Measurements from ENCODE around the gene LIPH.
"Not testable (repeated sequence)": the region's sequence is repeated elsewhere in the genome, so short reads cannot be mapped to it uniquely, and the experiment has no call there.

LIPH gene

DNA sequence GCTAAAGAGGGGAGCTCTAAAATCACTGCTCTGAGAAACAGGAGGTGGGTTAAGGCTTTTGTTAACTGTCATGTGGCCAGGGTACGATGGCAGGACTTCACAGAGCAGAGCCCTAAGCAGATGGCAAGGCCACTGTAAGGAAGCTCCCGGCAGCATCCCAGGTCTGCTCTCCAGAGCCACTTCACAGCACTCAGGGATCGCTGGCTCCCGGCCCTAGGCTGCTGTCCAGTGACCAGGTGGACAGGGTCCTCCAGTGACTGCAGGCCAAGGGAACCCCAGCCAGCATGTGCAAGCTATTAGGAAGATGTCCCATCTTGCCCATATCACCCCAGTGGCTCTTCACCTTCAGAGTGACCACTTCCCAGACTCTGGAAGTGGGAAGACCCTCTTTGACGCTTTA is 63.9 kb downstream of the LIPH start:
- no peak for DNase-seq (ENCODE audit: low read depth in 3 of 3)

DNA sequence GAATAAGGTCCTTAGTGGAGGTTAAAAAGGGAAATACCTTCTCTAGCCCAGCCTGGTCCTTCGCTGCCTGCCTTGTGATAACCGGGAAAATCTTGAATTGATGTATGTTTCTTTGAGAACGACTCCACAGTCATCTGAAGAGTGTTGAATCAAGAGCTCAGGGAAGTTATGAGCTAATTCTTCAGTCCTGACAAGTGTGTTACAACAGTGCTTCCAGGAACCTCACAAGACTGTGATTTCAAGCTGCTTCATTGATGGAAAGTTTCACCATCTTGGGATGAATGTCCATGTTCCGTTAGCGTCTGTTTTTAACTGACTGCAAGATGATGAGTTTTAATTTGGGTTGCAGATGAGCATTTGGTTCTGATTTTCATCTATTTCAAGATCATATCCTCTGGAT is 66.0 kb downstream of the LIPH start:
- DNase-seq (ENCODE audit: low read depth in 3 of 3), result no peak

DNA sequence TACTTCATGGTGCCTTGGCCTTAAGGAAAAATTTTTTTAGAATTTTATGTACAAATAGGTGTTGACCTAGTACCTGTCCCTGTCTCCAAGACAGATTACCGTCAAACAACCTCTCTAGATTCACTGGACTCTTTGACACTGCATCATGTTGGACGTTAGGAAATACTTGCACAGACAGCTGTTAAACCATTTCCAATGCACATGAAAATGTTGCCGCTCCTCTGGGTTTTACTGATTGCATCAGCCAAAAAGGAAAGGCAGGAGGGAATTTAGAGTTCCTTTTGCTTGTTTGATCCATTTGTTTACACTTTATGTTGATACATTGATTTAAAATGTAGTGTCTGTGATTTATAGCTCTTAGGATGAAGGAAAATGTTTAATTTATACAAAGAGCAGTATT is 68.1 kb downstream of the LIPH start:
- DNase-seq (ENCODE audit: low read depth in 3 of 3), result no peak

DNA sequence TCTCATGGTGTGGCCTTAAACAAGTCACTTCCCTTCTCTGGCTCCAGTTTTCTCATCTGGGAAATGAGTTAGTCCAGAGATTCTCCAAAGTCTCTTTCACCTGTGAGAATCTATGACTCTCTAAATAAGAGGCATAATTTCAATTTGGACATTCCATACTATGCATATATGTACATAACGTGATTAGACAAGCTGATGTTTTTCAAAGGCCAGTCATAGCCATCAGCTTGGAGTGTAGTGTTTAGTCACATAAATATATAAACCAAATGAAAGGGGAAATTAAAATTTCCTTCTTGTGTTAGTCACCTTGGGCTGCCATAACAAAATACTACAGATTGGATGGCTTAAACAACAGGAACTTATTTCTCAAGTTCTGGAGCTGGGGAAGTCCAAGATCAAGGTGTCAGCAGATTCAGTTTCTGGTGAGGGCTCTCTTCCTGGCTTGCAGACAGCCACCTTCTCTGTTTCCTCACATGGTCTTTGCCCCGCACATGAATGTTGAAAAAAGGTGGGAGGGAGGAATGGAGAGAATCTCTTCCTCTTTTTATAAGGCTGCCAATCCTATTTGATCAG is 72.9 kb downstream of the LIPH start:
- DNase-seq (ENCODE audit: low read depth in 3 of 3), result no peak

DNA sequence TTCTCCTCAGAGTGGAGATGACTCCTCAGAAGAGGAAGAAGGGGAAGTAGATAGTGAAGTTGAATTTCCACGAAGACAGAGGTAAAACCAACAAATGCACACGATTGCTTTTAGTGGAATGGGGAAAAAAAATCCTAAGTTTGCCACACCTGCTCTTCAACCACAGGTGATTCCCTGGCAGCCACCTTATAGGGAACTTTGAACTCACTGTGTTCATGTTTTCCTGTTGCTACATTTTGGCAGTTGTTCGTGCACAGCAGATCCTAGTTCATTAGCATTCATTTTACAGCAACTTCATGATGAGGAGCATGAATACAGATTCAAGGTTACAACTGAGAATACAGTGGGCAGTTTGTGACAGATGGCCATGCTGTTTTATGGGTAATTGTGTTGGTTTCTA is 75.1 kb downstream of the LIPH start:
- no peak for DNase-seq (ENCODE audit: low read depth in 3 of 3)

DNA sequence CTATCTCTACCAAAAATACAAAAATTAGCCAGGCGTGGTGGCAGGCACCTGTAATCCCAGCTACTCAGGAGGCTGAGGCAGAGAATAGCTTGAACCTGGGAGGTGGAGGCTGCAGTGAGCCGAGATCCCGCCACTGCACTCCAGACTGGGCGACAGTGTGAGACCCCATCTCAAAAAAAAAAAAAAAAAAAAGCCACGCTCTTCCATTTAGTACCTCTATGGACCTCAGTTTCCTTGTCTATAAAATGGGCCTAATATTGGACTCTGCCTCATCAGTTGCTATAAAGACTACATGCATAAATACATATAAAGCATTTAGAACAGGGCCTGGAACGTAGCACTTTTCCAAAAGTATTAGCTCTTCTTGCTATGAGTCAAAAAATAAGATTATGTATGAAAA is 77.5 kb downstream of the LIPH start:
- not testable (repeated sequence) for DNase-seq (ENCODE audit: low read depth in 3 of 3)

DNA sequence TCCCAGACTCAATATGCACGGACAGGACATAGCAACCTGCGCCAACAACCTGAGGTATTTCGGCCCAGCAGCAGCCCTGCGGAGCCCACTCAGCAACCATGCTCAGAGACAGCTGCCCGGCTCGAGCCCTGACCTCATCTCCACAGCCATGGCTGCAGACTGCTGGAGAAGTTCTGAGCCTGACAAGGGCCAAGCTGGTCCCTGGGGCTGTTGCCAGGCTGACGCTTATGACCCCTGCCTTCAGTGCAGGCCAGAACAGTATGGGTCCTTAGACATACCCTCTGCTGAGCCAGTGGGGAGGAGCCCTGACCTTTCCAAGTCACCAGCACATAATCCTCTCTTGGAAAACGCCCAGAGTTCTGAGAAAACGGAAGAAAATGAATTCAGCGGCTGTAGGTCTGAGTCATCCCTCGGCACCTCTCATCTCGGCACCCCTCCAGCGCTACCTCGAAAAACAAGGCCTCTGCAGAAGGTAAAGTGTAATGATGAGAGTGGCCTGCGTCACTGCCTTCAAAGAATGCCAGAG is 79.0 kb downstream of the LIPH start:
- no peak for DNase-seq (ENCODE audit: low read depth in 3 of 3)

DNA sequence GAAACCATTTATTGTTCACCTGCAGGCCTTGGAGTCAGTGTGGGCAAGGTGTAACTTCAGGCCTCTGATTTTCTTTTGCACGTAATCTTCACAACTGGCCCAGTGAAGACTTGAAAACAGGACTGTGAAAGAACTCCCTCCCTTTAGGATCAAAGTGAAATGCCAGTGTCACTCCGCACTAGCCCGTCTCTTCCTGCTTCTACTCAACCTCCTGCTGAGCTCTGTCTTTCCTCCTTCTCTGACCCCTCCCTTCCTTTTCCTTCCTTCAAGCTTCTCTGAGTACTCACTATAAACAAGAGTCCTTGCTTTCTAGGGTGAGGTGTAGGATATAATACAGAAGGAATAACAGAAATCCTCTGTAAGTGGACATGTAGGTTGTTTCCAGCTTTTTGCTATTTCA is 82.1 kb downstream of the LIPH start:
- no peak for DNase-seq (ENCODE audit: low read depth in 3 of 3)

DNA sequence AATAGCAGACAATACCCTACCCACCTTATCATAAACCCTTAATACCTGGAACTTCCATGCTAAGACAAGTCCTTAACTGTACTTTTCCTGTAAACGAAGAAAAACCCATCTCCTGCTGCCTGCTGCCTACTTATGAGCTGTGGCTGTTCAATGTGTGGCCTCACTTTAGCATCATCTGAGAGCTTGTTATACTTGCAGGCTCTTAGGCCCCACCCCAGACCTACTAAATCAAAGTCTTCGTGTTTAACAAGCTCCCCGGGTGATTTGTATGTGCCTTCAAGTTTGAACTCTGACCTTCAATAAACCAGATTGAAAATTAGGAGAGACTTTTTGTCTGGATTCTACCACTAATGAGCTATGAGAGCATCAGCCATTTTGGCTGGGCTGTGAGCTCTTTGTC is 82.8 kb downstream of the LIPH start:
- DNase-seq (ENCODE audit: low read depth in 3 of 3), result no peak

DNA sequence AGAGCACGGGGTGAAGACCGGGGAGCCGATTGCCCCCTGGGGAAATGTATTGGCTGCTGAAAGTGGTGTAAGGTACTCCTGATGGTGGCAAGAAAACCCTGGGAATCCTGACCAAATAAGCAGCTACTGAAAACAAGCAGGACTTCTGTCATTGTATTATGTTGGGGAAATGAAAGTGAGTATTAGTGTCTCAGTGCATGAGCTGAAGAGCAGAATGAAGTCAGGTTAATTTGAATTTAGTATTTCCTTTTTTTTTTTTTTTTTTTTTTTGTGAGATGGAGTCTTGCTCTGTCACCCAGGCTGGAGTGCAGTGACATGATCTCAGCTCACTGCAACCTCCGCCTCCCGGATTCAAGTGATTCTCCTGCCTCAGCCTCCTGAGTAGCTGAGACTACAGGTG is 86.3 kb downstream of the LIPH start:
- DNase-seq (ENCODE audit: low read depth in 3 of 3), result not testable (repeated sequence)

DNA sequence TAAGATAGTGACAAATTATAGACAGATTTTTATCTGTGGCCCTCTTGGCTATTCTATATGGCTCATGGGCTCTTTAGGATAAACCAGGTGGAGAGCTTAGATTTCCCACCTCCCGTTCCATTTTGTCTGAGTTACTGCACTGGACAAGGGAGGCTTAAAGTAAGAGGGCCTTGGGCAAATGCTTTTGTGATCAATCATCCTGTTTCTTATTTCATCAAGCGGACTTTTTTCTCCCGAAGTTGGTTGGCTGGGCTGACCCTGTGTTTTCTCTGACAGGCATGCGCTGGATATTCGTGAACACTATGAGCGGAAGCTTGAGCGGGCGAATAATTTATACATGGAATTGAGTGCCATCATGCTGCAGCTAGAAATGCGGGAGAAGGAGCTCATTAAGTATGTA is 86.9 kb downstream of the LIPH start:
- DNase-seq (ENCODE audit: low read depth in 3 of 3), result no peak

DNA sequence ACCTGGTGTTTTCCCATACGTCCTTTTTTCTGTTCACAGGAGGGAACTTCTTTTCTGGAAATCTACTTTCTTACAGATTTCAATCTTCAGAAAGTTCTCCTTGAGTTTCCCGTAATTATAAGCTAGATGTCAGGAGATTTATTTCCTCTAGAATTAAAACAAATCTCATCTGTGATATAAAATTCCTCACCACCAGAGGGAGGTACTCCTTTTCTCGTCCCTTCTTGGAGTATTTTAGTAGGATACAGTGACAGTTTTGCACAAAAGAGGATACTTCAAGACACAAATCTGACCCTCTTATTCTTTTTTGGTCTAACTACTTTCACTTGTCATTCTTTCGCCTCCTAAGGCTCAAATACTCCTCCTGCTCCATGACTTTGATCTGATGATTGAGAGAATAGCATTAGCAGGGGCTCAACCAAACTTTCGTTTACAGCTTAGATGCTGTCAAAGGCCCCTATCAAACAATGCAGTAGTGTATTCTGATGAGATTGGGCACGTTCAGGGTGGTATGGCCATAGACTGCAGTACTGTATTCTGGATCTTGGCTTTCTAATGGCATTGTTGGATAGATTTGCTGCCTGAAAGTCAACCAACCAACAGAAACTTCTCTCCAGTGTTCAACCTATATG is 91.6 kb downstream of the LIPH start:
- no peak for DNase-seq (ENCODE audit: low read depth in 3 of 3)

DNA sequence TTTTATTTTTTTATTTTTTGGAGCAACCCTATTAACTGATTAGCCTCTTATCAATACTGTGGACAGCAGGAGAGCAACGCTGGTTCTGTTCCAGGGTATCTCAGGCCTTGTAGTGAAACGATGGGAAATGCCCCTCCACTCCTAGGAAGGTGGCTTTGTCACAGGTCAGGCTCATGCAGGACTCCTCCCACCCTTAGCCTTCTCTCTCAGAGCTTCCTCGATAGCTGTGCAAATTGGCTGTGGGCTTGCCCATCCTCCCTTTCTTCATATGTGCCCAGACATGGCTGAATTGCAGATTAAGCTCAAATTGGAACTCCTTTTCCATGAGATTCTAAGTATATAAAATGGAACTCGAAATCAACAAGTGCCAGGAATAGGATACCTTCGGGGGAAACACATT is 92.1 kb downstream of the LIPH start:
- no peak for DNase-seq (ENCODE audit: low read depth in 3 of 3)

DNA sequence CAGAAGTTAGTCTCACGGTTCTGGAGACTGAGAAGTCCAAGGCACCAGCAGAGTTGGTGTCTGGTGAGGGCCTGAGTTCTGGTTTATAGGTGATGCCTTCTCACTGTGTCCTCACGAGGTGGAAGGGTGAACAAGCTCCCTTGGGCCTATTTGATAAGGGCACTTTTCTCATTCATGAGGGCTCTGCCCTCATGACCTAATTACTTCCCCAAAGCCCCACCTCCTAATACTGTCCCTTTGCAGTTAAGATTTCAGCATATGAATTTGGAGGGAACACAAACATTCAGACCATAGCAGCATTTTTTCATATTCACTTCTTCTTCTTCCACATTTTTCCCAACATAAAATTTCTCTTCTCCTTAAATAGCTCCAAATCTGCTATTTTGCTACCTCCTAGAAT is 95.0 kb downstream of the LIPH start:
- DNase-seq (ENCODE audit: low read depth in 3 of 3), result no peak
